ENCODE data around the gene KBTBD3. TPM values are rescaled to one million over a fixed set of nuclear protein-coding genes. Genes with fewer than 3 reads are reported as not detected.

Gene KBTBD3
- total and polyA plus RNA-seq, 2 experiments from 2014 or later: 1.9 to 13.7 TPM

GRCh38 chr11:106031202-106031810 is 45.8 kb downstream of the KBTBD3 start:
- H3K27ac ChIP-seq (ENCODE audit: low read depth): no peak overlapping the region
- Mint-ChIP-seq H3K4me3 (no peak overlapping the region), H3K27me3 (ENCODE audit: insufficient read depth, low read depth, poor library complexity) (no peaks in the 10 kb centered on the region)

More at GRCh38 chr11:106031202-106031810, 45.8 kb downstream of the KBTBD3 start:
- Mint-ChIP-seq H3K36me3 (ENCODE audit: low read depth) (0 out of 3 replicates have a peak, but pooled peaks cover 2% of the 10 kb centered on the region), H3K27ac (no peak overlapping the region), H3K4me1 (no peaks in the 10 kb centered on the region), H3K9me3 (peaks cover 8% of the 10 kb centered on the region)
- Histone ChIP-seq H3F3A (replicated peaks; ENCODE audit: low read depth) (no peaks in the 10 kb centered on the region), H3K4me3 (no peak overlapping the region), H3K36me3 (ENCODE audit: insufficient read depth) (no peaks in the 10 kb centered on the region), H3K9me2 (ENCODE audit: insufficient read depth) (no peaks in the 10 kb centered on the region), H3K4me1 (ENCODE audit: insufficient read depth) (no peaks in the 10 kb centered on the region), H2AFZ (no peak overlapping the region), H3K79me2 (replicated peaks; ENCODE audit: insufficient read depth) (no peaks in the 10 kb centered on the region), H3K4me2 (no peak overlapping the region), H4K20me1 (replicated peaks; ENCODE audit: insufficient read depth) (no peaks in the 10 kb centered on the region), H3K27me3 (ENCODE audit: insufficient read depth) (no peaks in the 10 kb centered on the region)
- ATAC-seq (no peak), DNase-seq (ENCODE audit: low spot score) (no peak)
- no peak for TF ChIP-seq EZH2 (IDR thresholded peaks at IDR 0.05; ENCODE audit: low read depth, unreplicated experiment)
- TF ChIP-seq CREB1 (CRISPR knock-in tag; IDR thresholded peaks at IDR 0.05; ENCODE audit: low read depth): no peak
- TF ChIP-seq POLR2AphosphoS5 (IDR thresholded peaks at IDR 0.05; ENCODE audit: low read depth): no peak
- TF ChIP-seq CTCF (conservative IDR thresholded peaks at IDR 0.05; ENCODE audit: low read depth in 2 of 2): no peak
- no peak for TF ChIP-seq REST (IDR thresholded peaks at IDR 0.05; ENCODE audit: unreplicated experiment)
- TF ChIP-seq JUNB (IDR thresholded peaks at IDR 0.05; ENCODE audit: unreplicated experiment): no peak
- no peak for TF ChIP-seq ZNF114 (CRISPR knock-in tag; IDR thresholded peaks at IDR 0.05)
- TF ChIP-seq EZH2phosphoT487 (IDR thresholded peaks at IDR 0.05; ENCODE audit: unreplicated experiment): no peak
- no peak for TF ChIP-seq ETS1 (IDR thresholded peaks at IDR 0.05)
- no peak for TF ChIP-seq STAT1 (IDR thresholded peaks at IDR 0.05; ENCODE audit: unreplicated experiment)
- no peak for TF ChIP-seq NANOG (IDR thresholded peaks at IDR 0.05; ENCODE audit: borderline replicate concordance)
- no peak for TF ChIP-seq ZNF331 (CRISPR knock-in tag; IDR thresholded peaks at IDR 0.05; ENCODE audit: low read depth)
- TF ChIP-seq ZNF462 (CRISPR knock-in tag; IDR thresholded peaks at IDR 0.05): no peak
